SK-N-SH treated with all-trans-retinoic acid at 6 μM for 48 hours (cell line): ENCODE results near the gene LMAN1L.

ENCODE experiments used
- CSDC2 ChIP-seq: fragments of 250-450 bp; sonication (Bioruptor Pico); IDR thresholded peaks from 2 replicates; pipeline ENCODE4 v1.5.0; 2020; ENCODE audit warnings: mild to moderate bottlenecking, moderate library complexity
- ESRRG ChIP-seq: fragments of 250-450 bp; sonication (Bioruptor Pico); IDR thresholded peaks from 2 replicates; pipeline ENCODE4 v1.6.1; 2021; ENCODE audit warnings: mild to moderate bottlenecking
- GLIS3 ChIP-seq: fragments of 250-450 bp; sonication (Bioruptor Pico); IDR thresholded peaks from 2 replicates; pipeline ENCODE4 v1.5.0; 2020; ENCODE audit warnings: mild to moderate bottlenecking, moderate library complexity
- RARB ChIP-seq: fragments of 250-450 bp; sonication (Bioruptor Pico); IDR thresholded peaks from 2 replicates; pipeline ENCODE4 v1.8.0; 2021; ENCODE audit warnings: mild to moderate bottlenecking, moderate library complexity
- TOX ChIP-seq: fragments of 250-450 bp; sonication (Bioruptor Pico); IDR thresholded peaks from 2 replicates; pipeline ENCODE4 v1.8.0; 2021; ENCODE audit warnings: mild to moderate bottlenecking, moderate library complexity, borderline replicate concordance
- ZNF70 ChIP-seq: fragments of 450-650 bp; formaldehyde crosslinking; IDR thresholded peaks from 2 replicates; pipeline ENCODE4 v1.5.0; 2020; ENCODE audit warnings: mild to moderate bottlenecking, moderate library complexity
- ZNF8 ChIP-seq: fragments of 450-650 bp; formaldehyde crosslinking; IDR thresholded peaks from 2 replicates; pipeline ENCODE4 v1.5.0; 2020; ENCODE audit warnings: mild to moderate bottlenecking, moderate library complexity

DNA sequence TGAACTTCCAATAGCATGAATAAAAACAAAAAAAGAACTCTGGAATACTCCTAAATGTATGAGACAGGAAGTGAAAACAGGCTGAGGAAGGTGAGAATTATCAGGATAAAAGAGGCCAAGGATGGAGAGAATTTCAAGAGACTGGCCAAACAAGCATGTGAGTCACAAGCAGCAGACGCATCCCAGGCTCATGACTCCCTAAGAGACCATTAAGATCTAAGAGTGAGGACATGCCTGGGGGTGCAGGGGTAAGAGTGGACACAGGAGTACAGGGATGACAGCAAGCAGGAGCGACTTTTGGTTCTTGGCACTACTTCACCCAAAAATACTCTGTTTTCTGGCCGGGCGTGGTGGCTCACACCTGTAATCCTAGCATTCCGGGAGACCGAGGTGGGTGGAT lies 53.5 kb downstream of the LMAN1L start:
- no peak for TF ChIP-seq ZNF8 (CRISPR knock-in tag)
- TF ChIP-seq RARB (CRISPR knock-in tag), result no peak
- TF ChIP-seq ZNF70 (CRISPR knock-in tag), result no peak
- TF ChIP-seq TOX (CRISPR knock-in tag), result no peak
- TF ChIP-seq CSDC2, result no peak
- no peak for TF ChIP-seq GLIS3 (CRISPR knock-in tag)
- TF ChIP-seq ESRRG (CRISPR knock-in tag), result no peak
